Neural crest cell (in vitro differentiated cells): ENCODE measurements around the gene FAM8A1. TPM values are rescaled to one million over a fixed set of nuclear protein-coding genes. Genes with fewer than 3 reads are reported as not detected.

ENCODE experiments used
- DNase-seq: peaks from one replicate; pipeline ENCODE4 v3.0.0; 2021; ENCODE audit warnings: low read depth, mixed read lengths, low spot score
- H3K27ac Mint-ChIP-seq: one replicate; pipeline ENCODE4 v1.8.0; 2021; ENCODE audit warnings: mild to moderate bottlenecking, mixed read lengths; ENCODE audit not compliant: unreplicated experiment
- H3K27me3 Mint-ChIP-seq: 2 replicates; pipeline ENCODE4 v1.8.0; 2021; ENCODE audit warnings: low read depth, mild to moderate bottlenecking, mixed read lengths
- H3K36me3 Mint-ChIP-seq: 2 replicates; pipeline ENCODE4 v1.8.0; 2021; ENCODE audit warnings: low read depth, mild to moderate bottlenecking, mixed read lengths
- H3K4me1 Mint-ChIP-seq: 2 replicates; pipeline ENCODE4 v1.8.0; 2021; ENCODE audit warnings: mixed read lengths
- H3K4me3 Mint-ChIP-seq: one replicate; pipeline ENCODE4 v1.8.0; 2021; ENCODE audit warnings: mild to moderate bottlenecking, mixed read lengths
- H3K9me3 Mint-ChIP-seq: 2 replicates; pipeline ENCODE4 v1.8.0; 2021; ENCODE audit warnings: mixed read lengths
- total RNA-seq: library from RNA; stranded (reverse); gene quantifications from 2 replicates; pipeline ENCODE4 v1.2.1, GENCODE V29; 2021
- TF ChIP-seq, protein P1 (sequence below): fragments of 200-600 bp; sonication (generic); conservative IDR thresholded peaks from 2 replicates; pipeline ENCODE4 v1.5.0; 2021; ENCODE audit warnings: antibody characterized with exemption, mild to moderate bottlenecking

Gene FAM8A1
- total RNA-seq, 1 donor from 2014 or later, result 17.5 TPM

DNA sequence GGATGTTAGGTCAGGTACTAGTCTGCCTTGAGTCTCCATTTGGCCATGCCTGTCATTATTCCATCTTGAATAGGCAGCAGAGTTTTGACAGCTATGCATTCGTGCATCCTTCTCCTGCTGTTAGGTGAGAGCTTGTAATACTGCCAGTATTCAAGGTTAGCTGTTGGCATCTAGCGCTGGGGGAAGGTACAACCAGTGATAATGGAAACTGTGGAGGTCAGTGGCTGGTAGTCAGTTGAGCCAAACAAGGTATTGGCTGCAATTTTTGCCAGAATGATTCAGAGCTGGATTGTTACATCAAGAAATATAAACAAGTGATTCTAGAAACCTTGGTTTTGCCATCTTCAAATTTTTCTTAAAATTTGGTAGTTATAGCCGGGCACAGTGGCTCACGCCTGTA, 6.5 kb downstream of the FAM8A1 start:
- H3K4me1 Mint-ChIP-seq, result no peaks in the 10 kb centered on the region
- H3K36me3 Mint-ChIP-seq, result peaks cover 5% of the 10 kb centered on the region
- no peaks in the 10 kb centered on the region for H3K27me3 Mint-ChIP-seq
- H3K4me3 Mint-ChIP-seq, result peak overlapping the region; percentile 49
- DNase-seq, result no peak
- H3K9me3 Mint-ChIP-seq, result no peaks in the 10 kb centered on the region
- TF ChIP-seq, protein P1, sequence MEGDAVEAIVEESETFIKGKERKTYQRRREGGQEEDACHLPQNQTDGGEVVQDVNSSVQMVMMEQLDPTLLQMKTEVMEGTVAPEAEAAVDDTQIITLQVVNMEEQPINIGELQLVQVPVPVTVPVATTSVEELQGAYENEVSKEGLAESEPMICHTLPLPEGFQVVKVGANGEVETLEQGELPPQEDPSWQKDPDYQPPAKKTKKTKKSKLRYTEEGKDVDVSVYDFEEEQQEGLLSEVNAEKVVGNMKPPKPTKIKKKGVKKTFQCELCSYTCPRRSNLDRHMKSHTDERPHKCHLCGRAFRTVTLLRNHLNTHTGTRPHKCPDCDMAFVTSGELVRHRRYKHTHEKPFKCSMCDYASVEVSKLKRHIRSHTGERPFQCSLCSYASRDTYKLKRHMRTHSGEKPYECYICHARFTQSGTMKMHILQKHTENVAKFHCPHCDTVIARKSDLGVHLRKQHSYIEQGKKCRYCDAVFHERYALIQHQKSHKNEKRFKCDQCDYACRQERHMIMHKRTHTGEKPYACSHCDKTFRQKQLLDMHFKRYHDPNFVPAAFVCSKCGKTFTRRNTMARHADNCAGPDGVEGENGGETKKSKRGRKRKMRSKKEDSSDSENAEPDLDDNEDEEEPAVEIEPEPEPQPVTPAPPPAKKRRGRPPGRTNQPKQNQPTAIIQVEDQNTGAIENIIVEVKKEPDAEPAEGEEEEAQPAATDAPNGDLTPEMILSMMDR, result no peak
- no peak overlapping the region for H3K27ac Mint-ChIP-seq

DNA sequence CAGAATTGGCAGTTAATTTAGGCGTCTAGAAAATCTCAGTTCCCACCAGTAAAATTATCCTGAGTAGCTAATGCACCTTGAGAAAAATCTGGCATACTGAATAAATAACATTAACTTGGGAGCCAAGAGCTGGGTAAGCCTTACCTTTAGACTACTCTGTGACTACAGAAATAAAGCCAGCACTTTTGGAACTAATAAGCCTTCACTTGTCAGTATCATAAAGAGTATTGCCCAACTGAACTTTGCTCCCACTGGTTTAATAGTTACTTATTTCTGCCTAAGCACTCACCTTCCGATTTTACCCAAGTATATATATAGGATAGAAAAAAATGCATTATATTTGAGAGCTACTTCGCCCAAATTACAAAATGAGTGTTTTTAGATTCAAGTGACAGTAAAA, 10.7 kb downstream of the FAM8A1 start:
- Mint-ChIP-seq H3K4me3 (no peak overlapping the region), H3K9me3 (no peaks in the 10 kb centered on the region), H3K27me3 (no peaks in the 10 kb centered on the region), H3K4me1 (no peaks in the 10 kb centered on the region), H3K27ac (no peak overlapping the region), H3K36me3 (peaks cover 11% of the 10 kb centered on the region)
- TF ChIP-seq, protein P1, result no peak
- no peak for DNase-seq

DNA sequence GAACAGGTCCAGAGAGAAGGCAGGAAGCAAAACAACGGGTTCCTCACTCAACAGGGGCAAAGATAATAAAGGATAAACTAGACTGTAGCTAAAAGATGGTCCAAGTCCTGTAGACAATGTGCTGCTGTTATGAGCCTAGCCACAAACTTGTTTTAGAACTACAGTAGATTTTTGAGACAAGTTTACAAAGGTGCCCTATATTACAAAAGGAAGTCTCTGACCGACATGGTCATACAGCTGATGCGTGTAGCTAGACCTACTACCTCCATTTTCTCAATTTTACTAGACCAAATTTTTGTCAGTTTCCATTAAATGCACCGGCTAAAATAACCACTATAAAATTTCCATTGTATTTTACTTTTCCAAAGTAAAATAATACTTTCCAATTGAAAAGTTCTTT, 11.9 kb downstream of the FAM8A1 start:
- Mint-ChIP-seq H3K27me3 (no peaks in the 10 kb centered on the region), H3K27ac (no peak overlapping the region), H3K4me1 (no peaks in the 10 kb centered on the region), H3K36me3 (peaks cover 7% of the 10 kb centered on the region), H3K9me3 (no peaks in the 10 kb centered on the region), H3K4me3 (no peak overlapping the region)
- DNase-seq, result no peak
- TF ChIP-seq, protein P1, result no peak

DNA sequence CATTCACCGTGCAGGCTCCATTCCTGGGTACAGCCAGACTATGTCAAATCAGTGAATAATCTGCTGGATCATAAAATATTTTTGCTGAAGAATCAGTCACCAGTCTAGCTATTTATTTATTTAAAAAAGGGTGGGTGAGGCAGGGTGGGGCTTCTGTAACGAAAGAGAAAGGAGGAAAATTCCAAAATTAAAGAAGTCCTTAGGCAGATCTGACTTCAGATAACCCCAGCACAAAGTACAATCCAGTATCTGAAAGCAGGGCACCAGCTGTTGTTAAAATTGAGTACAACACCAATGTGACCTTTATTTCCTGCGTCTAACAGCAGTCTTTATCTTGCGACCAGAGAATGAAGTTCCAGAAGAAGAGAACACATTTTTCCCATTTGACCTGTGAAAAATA, 15.7 kb downstream of the FAM8A1 start:
- H3K36me3 Mint-ChIP-seq, result peaks cover 23% of the 10 kb centered on the region
- no peak overlapping the region for H3K27ac Mint-ChIP-seq
- H3K4me1 Mint-ChIP-seq, result peaks cover 6% of the 10 kb centered on the region
- TF ChIP-seq, protein P1, result no peak
- no peaks in the 10 kb centered on the region for H3K27me3 Mint-ChIP-seq
- no peak overlapping the region for H3K4me3 Mint-ChIP-seq
- H3K9me3 Mint-ChIP-seq, result no peaks in the 10 kb centered on the region
- DNase-seq, result no peak

DNA sequence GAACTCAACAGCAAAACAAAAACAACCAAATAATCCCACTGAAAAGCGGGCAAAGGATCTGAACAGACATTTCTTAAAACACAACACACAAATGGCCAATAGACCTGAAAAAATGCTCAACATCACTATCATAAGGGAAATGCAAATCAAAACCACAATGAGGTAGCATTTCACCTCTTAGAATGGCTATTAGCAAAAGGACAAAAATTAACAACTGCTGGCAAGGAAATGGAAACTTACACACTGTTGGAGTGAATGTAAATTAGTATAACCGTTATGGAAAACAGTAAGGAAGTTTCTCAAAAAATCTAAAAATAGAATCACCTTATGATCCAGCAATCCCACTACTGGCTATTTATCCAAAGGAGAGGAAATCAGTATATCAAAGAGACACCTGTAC, 20.9 kb downstream of the FAM8A1 start:
- H3K9me3 Mint-ChIP-seq, result no peaks in the 10 kb centered on the region
- no peaks in the 10 kb centered on the region for H3K27me3 Mint-ChIP-seq
- peaks cover 14% of the 10 kb centered on the region for H3K4me1 Mint-ChIP-seq
- DNase-seq, result no peak
- H3K27ac Mint-ChIP-seq, result no peak overlapping the region
- no peak overlapping the region for H3K4me3 Mint-ChIP-seq
- TF ChIP-seq, protein P1, result no peak
- H3K36me3 Mint-ChIP-seq, result peaks cover 24% of the 10 kb centered on the region

DNA sequence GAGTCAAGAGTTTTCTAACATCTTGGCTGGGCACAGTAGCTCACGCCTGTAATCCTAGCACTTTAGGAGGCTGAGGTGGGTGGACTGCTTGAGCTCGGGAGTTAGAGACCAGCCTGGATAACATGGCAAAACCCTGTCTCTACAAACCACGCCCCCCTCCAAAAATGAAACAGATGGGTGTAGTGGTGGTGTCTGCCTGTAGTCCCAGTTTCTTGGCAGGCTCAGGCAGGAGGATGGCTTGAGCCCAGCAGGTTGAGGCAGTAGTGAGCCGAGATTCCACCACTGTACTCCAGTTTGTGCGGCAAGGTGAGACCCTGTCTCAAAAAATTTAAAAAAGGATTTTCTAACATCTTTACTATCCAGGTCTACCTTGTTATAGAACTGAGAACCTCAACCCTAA, 22.0 kb downstream of the FAM8A1 start:
- Mint-ChIP-seq H3K27me3 (no peaks in the 10 kb centered on the region), H3K36me3 (peaks cover 24% of the 10 kb centered on the region), H3K4me3 (no peak overlapping the region), H3K9me3 (no peaks in the 10 kb centered on the region), H3K27ac (no peak overlapping the region), H3K4me1 (peaks cover 14% of the 10 kb centered on the region)
- TF ChIP-seq, protein P1, result no peak
- no peak for DNase-seq
